IPS DF 6.9 (cell line): ENCODE results near the gene DDR1.
"Not testable (repeated sequence)": the region's sequence is repeated elsewhere in the genome, so short reads cannot be mapped to it uniquely, and the experiment has no call there.

ENCODE experiments used
- DNase-seq: peaks from one replicate; pipeline ENCODE4 v3.0.0-alpha.2; 2013; ENCODE audit warnings: low read depth, low spot score
- H3K27ac ChIP-seq: one replicate; pipeline ENCODE4 v1.5.1; 2013; ENCODE audit warnings: low read length, control low read depth
- H3K27me3 ChIP-seq: 2 replicates; pipeline ENCODE4 v1.6.1; 2013; ENCODE audit warnings: mild to moderate bottlenecking, low read length; ENCODE audit not compliant: control insufficient read depth, insufficient read depth
- H3K36me3 ChIP-seq: 2 replicates; pipeline ENCODE4 v1.6.1; 2013; ENCODE audit warnings: low read length; ENCODE audit not compliant: control insufficient read depth, insufficient read depth
- H3K4me1 ChIP-seq: 2 replicates; pipeline ENCODE4 v1.6.1; 2013; ENCODE audit warnings: low read length; ENCODE audit not compliant: control insufficient read depth, insufficient read depth
- H3K4me3 ChIP-seq: 2 replicates; pipeline ENCODE4 v1.5.1; 2013; ENCODE audit warnings: mild to moderate bottlenecking, low read length
- H3K9me3 ChIP-seq: 2 replicates; pipeline ENCODE4 v1.6.1; 2013; ENCODE audit warnings: low read length, inconsistent platforms; ENCODE audit not compliant: control insufficient read depth, insufficient read depth
- WGBS: extraction: QIAGEN DNeasy Blood & Tissue Kit; methylation state at CpG from one replicate; pipeline ENCODE4 v1.1.7; 2013; ENCODE audit warnings: mixed read lengths, missing lambda C conversion rate; ENCODE audit not compliant: insufficient read length, insufficient coverage; 5-methylcytosine and 5-hydroxymethylcytosine counted together

Gene DDR1

GRCh38 chr6:30917487-30917886, 33.2 kb downstream of the DDR1 start:
- Histone ChIP-seq H3K9me3 (no peaks in the 10 kb centered on the region), H3K4me1 (peaks cover 3% of the 10 kb centered on the region; the same call in 1 of the 2 replicates), H3K4me3 (no peak overlapping the region), H3K27ac (no peak overlapping the region), H3K27me3 (no peaks in the 10 kb centered on the region), H3K36me3 (peaks cover 17% of the 10 kb centered on the region)
- no CpG with 5 or more reads among the region's 8 CpGs for WGBS
- no peak for DNase-seq

GRCh38 chr6:30918670-30919069, 34.4 kb downstream of the DDR1 start:
- no CpG with 5 or more reads among the region's 8 CpGs for WGBS
- Histone ChIP-seq H3K36me3 (peaks cover 17% of the 10 kb centered on the region), H3K27ac (no peak overlapping the region)

GRCh38 chr6:30922447-30922852, 38.1 kb downstream of the DDR1 start:
- Histone ChIP-seq H3K4me1 (peaks cover 2% of the 10 kb centered on the region; the same call in 1 of the 2 replicates), H3K27me3 (no peaks in the 10 kb centered on the region), H3K4me3 (no peak overlapping the region), H3K27ac (no peak overlapping the region), H3K9me3 (no peaks in the 10 kb centered on the region), H3K36me3 (peaks cover 17% of the 10 kb centered on the region)
- no CpG with 5 or more reads among the region's 7 CpGs for WGBS
- DNase-seq, result no peak

More at GRCh38 chr6:30918670-30919069, 34.4 kb downstream of the DDR1 start:
- no peak for DNase-seq
- Histone ChIP-seq H3K9me3 (no peaks in the 10 kb centered on the region), H3K27me3 (no peaks in the 10 kb centered on the region), H3K4me3 (no peak overlapping the region), H3K4me1 (peaks cover 3% of the 10 kb centered on the region; the same call in 1 of the 2 replicates)

- H3K27ac ChIP-seq, result not testable (repeated sequence)
- H3K36me3 ChIP-seq, result peaks cover 17% of the 10 kb centered on the region
These were observed 39.8 kb downstream of the DDR1 start for GRCh38 chr6:30924040-30924627.

GRCh38 chr6:30926644-30927043, 42.3 kb downstream of the DDR1 start:
- no CpG with 5 or more reads among the region's 4 CpGs for WGBS

More at GRCh38 chr6:30924040-30924627, 39.8 kb downstream of the DDR1 start:
- no CpG with 5 or more reads among the region's 9 CpGs for WGBS
- H3K27me3 ChIP-seq, DNase-seq, H3K9me3 ChIP-seq, H3K4me3 ChIP-seq, H3K4me1 ChIP-seq: not testable (repeated sequence)

GRCh38 chr6:30927080-30927479, 42.8 kb downstream of the DDR1 start:
- not testable (repeated sequence) for H3K9me3 ChIP-seq, H3K4me3 ChIP-seq, H3K36me3 ChIP-seq, H3K27me3 ChIP-seq, H3K4me1 ChIP-seq, H3K27ac ChIP-seq, DNase-seq
- no CpG with 5 or more reads among the region's 3 CpGs for WGBS

More at GRCh38 chr6:30926644-30927043, 42.3 kb downstream of the DDR1 start:
- no peaks in the 10 kb centered on the region for H3K9me3 ChIP-seq
- no peak overlapping the region for H3K27ac ChIP-seq
- H3K4me3 ChIP-seq, result no peak overlapping the region
- H3K36me3 ChIP-seq, result peaks cover 5% of the 10 kb centered on the region; the same call in 1 of the 2 replicates
- peaks cover 2% of the 10 kb centered on the region; the same call in 1 of the 2 replicates for H3K4me1 ChIP-seq
- no peak for DNase-seq
- no peaks in the 10 kb centered on the region for H3K27me3 ChIP-seq

- Histone ChIP-seq H3K36me3 (peaks cover 5% of the 10 kb centered on the region; the same call in 1 of the 2 replicates), H3K27me3 (no peaks in the 10 kb centered on the region), H3K27ac (no peak overlapping the region), H3K4me3 (no peak overlapping the region), H3K9me3 (no peaks in the 10 kb centered on the region), H3K4me1 (no peaks in the 10 kb centered on the region)
- WGBS, result no CpG with 5 or more reads among the region's 3 CpGs
- no peak for DNase-seq
These were observed 44.4 kb downstream of the DDR1 start for GRCh38 chr6:30928677-30929076.

GRCh38 chr6:30930506-30930905, 46.2 kb downstream of the DDR1 start:
- no CpG with 5 or more reads among the region's 4 CpGs for WGBS
- peaks cover 5% of the 10 kb centered on the region; the same call in 1 of the 2 replicates for H3K36me3 ChIP-seq
- no peak overlapping the region for H3K27ac ChIP-seq
- DNase-seq, result no peak
- H3K4me3 ChIP-seq, result no peak overlapping the region
- H3K4me1 ChIP-seq, result no peaks in the 10 kb centered on the region
- H3K9me3 ChIP-seq, result no peaks in the 10 kb centered on the region
- H3K27me3 ChIP-seq, result no peaks in the 10 kb centered on the region

GRCh38 chr6:30931272-30931671, 47.0 kb downstream of the DDR1 start:
- H3K27me3 ChIP-seq, result no peaks in the 10 kb centered on the region
- no peaks in the 10 kb centered on the region for H3K9me3 ChIP-seq
- DNase-seq, result no peak
- no peak overlapping the region for H3K4me3 ChIP-seq
- WGBS, result no CpG with 5 or more reads among the region's 8 CpGs
- H3K36me3 ChIP-seq, result peaks cover 3% of the 10 kb centered on the region; the same call in 1 of the 2 replicates
- no peaks in the 10 kb centered on the region for H3K4me1 ChIP-seq
- H3K27ac ChIP-seq, result no peak overlapping the region

- H3K27ac ChIP-seq, result no peak within 1 kb of the TSS
- H3K4me3 ChIP-seq, result no peak within 1 kb of the TSS
- no peaks in the 10 kb centered on the region for H3K9me3 ChIP-seq
- no CpG with 5 or more reads among the region's 7 CpGs for WGBS
- no peak for DNase-seq
- no peaks in the 10 kb centered on the region for H3K36me3 ChIP-seq
- H3K4me1 ChIP-seq, result no peaks in the 10 kb centered on the region
- no peaks in the 10 kb centered on the region for H3K27me3 ChIP-seq
These were observed 47.8 kb downstream of the DDR1 start, which contains the start of gene SFTA2 for GRCh38 chr6:30931969-30932645. TSS of gene SFTA2 (minus strand) at chr6:30932170. CDS start at chr6:30932096, 74 bp downstream.
